H1 (cell line): ENCODE measurements around the gene RPP25L. TPM values are rescaled to one million over a fixed set of nuclear protein-coding genes. Genes with fewer than 3 reads are reported as not detected.

Experiments used
- CTCF ChIA-PET: fragments of 300-600 bp; sonication (Branson Sonifier 250); formaldehyde crosslinking; loops from one replicate; lab custom pipeline; 2021; ENCODE audit not compliant: partially characterized antibody; lab: Charles Lee
- POLR2A ChIA-PET: fragments of 300-600 bp; sonication (Branson Sonifier 250); formaldehyde crosslinking; loops from one replicate; lab custom pipeline; 2021; ENCODE audit warnings: inconsistent platforms; ENCODE audit not compliant: partially characterized antibody; lab: Charles Lee
- DNase-seq, 2 experiments: peaks; one replicate each; pipeline versions ENCODE4 v3.0.0 to v3.0.0-alpha.2; 2010 to 2022; ENCODE audit warnings: low spot score in 2 of 2, low read depth in 1 of 2, mixed read lengths in 1 of 2
- FAIRE-seq: peaks from 2 replicates; lab custom pipeline; 2011; peaks lifted over from hg19 to GRCh38; lab: Jason Lieb, UNC
- H2AFZ ChIP-seq: 2 replicates; pipeline ENCODE4 v1.8.1; 2012; ENCODE audit warnings: low read length, inconsistent platforms
- H2AK5ac ChIP-seq: 2 replicates; pipeline ENCODE4 v1.6.1; 2013; ENCODE audit warnings: low read depth, low read length
- H2BK120ac ChIP-seq: replicated peaks from 2 replicates; pipeline ENCODE3; 2013; ENCODE audit warnings: low read depth, low read length, inconsistent platforms
- H2BK12ac ChIP-seq: 2 replicates; pipeline ENCODE4 v1.6.1; 2013; ENCODE audit warnings: low read depth, low read length
- H2BK15ac ChIP-seq: 2 replicates; pipeline ENCODE4 v1.6.1; 2013; ENCODE audit warnings: low read length
- H2BK20ac ChIP-seq: 2 replicates; pipeline ENCODE4 v1.6.1; 2013; ENCODE audit warnings: low read length
- H2BK5ac ChIP-seq: 2 replicates; pipeline ENCODE4 v1.6.1; 2013; ENCODE audit warnings: low read depth, low read length
- H3K14ac ChIP-seq: 2 replicates; pipeline ENCODE4 v1.6.1; 2013; ENCODE audit warnings: inconsistent platforms; ENCODE audit not compliant: insufficient read length
- H3K18ac ChIP-seq: 2 replicates; pipeline ENCODE4 v1.6.1; 2013; ENCODE audit warnings: low read length; ENCODE audit errors: extremely low read depth
- H3K23ac ChIP-seq: 2 replicates; pipeline ENCODE4 v1.6.1; 2013; ENCODE audit warnings: inconsistent platforms; ENCODE audit not compliant: insufficient read length
- H3K23me2 ChIP-seq: 2 replicates; pipeline ENCODE4 v1.6.1; 2013; ENCODE audit warnings: low read depth, low read length
- H3K27ac ChIP-seq: 2 replicates; pipeline ENCODE4 v1.6.1; 2011; ENCODE audit warnings: low read depth, low read length, inconsistent platforms
- H3K27me3 ChIP-seq, 4 experiments: replicated peaks in 1 of 4; 1 replicate in 1 of 4; 2 replicates in 3 of 4; pipeline versions ENCODE4 v1.6.1 to v1.8.1; 2011 to 2013; ENCODE audit warnings: low read length in 3 of 4, mild to moderate bottlenecking in 3 of 4, inconsistent platforms in 2 of 4, mixed read lengths in 2 of 4, moderate library complexity in 1 of 4; ENCODE audit not compliant: control insufficient read depth in 3 of 4, insufficient read depth in 3 of 4; ENCODE audit errors: extremely low read depth in 1 of 4
- H3K36me3 ChIP-seq, 4 experiments: 2 replicates each; pipeline versions ENCODE4 v1.6.1 to v1.8.1; 2011 to 2013; ENCODE audit warnings: mild to moderate bottlenecking in 4 of 4, low read length in 3 of 4, moderate library complexity in 2 of 4, control low read depth in 1 of 4, inconsistent platforms in 1 of 4; ENCODE audit not compliant: insufficient read depth in 4 of 4, control insufficient read depth in 2 of 4
- H3K4ac ChIP-seq: replicated peaks from 2 replicates; pipeline ENCODE3; 2013; ENCODE audit warnings: low read length, low read depth, mixed read lengths, inconsistent platforms; ENCODE audit not compliant: insufficient read length
- H3K4me1 ChIP-seq, 4 experiments: replicated peaks in 1 of 4; 1 replicate in 1 of 4; 2 replicates in 3 of 4; pipeline versions ENCODE4 v1.6.1 to v1.8.1; 2011 to 2013; ENCODE audit warnings: low read length in 3 of 4, inconsistent platforms in 2 of 4, mixed read lengths in 1 of 4; ENCODE audit not compliant: insufficient read depth in 4 of 4, control insufficient read depth in 3 of 4
- H3K4me2 ChIP-seq, 2 experiments: 2 replicates each; pipeline versions ENCODE4 v1.6.1 to v1.8.1; 2011 to 2013; ENCODE audit warnings: low read depth in 2 of 2, low read length in 2 of 2, control low read depth in 1 of 2, inconsistent platforms in 1 of 2, mild to moderate bottlenecking in 1 of 2; ENCODE audit not compliant: insufficient read depth in 1 of 2
- H3K4me3 ChIP-seq, 4 experiments: fragments of 200-600, 300-600 bp in 1 of 4; sonication (generic), shearing (Covaris generic), sonication (Bioruptor Twin) in 1 of 4; 2 replicates each; pipeline versions ENCODE4 v1.5.1 to v1.8.1; 2011 to 2016; ENCODE audit warnings: low read length in 4 of 4, low read depth in 3 of 4, control low read depth in 2 of 4, inconsistent platforms in 2 of 4, mild to moderate bottlenecking in 2 of 4, mixed read lengths in 1 of 4, moderate library complexity in 1 of 4; ENCODE audit not compliant: insufficient read depth in 2 of 4; ENCODE audit errors: extremely low read depth in 1 of 4
- H3K56ac ChIP-seq: replicated peaks from 2 replicates; pipeline ENCODE3; 2013; ENCODE audit warnings: low read depth, mild to moderate bottlenecking, mixed read lengths, low read length, inconsistent platforms; ENCODE audit not compliant: insufficient read length
- H3K79me1 ChIP-seq: 2 replicates; pipeline ENCODE4 v1.6.1; 2013; ENCODE audit warnings: low read depth, low read length, control low read depth
- H3K79me2 ChIP-seq, 2 experiments: 2 replicates each; pipeline versions ENCODE4 v1.6.1 to v1.8.1; 2012 to 2013; ENCODE audit warnings: low read length in 2 of 2, mild to moderate bottlenecking in 2 of 2, inconsistent platforms in 1 of 2; ENCODE audit not compliant: insufficient read depth in 2 of 2, control insufficient read depth in 1 of 2
- H3K9ac ChIP-seq, 4 experiments: replicated peaks in 1 of 4; 1 replicate in 1 of 4; 2 replicates in 3 of 4; pipeline versions ENCODE4 v1.6.1 to v1.8.1; 2011 to 2013; ENCODE audit warnings: low read depth in 3 of 4, low read length in 3 of 4, control low read depth in 2 of 4, mild to moderate bottlenecking in 2 of 4, moderate library complexity in 2 of 4, inconsistent platforms in 1 of 4; ENCODE audit errors: extremely low read depth in 1 of 4
- H3K9me3 ChIP-seq, 2 experiments: 2 replicates each; pipeline versions ENCODE4 v1.6.1 to v1.8.1; 2012 to 2013; ENCODE audit warnings: mild to moderate bottlenecking in 2 of 2, moderate library complexity in 2 of 2, control low read depth in 1 of 2, inconsistent platforms in 1 of 2, low read depth in 1 of 2, low read length in 1 of 2, mixed read lengths in 1 of 2; ENCODE audit not compliant: insufficient read depth in 2 of 2
- H4K20me1 ChIP-seq, 2 experiments: replicated peaks in 1 of 2; 2 replicates each; pipeline versions ENCODE3 to v1.8.1; 2011 to 2013; ENCODE audit warnings: inconsistent platforms in 2 of 2, low read length in 2 of 2, mild to moderate bottlenecking in 1 of 2; ENCODE audit not compliant: insufficient read depth in 2 of 2, control insufficient read depth in 1 of 2
- H4K5ac ChIP-seq: 2 replicates; pipeline ENCODE4 v1.6.1; 2013; ENCODE audit warnings: low read length, low read depth, mixed read lengths, inconsistent platforms; ENCODE audit not compliant: insufficient read length
- H4K8ac ChIP-seq: 2 replicates; pipeline ENCODE4 v1.8.0; 2013; ENCODE audit warnings: mild to moderate bottlenecking, moderate library complexity, low read length, inconsistent platforms; ENCODE audit not compliant: insufficient read depth; ENCODE audit errors: extremely low read depth
- H4K91ac ChIP-seq: replicated peaks from 2 replicates; pipeline ENCODE3; 2013; ENCODE audit warnings: low read length, mixed read lengths, inconsistent platforms; ENCODE audit not compliant: insufficient read length
- ATF3 ChIP-seq: IDR thresholded peaks from 2 replicates; pipeline ENCODE4 v1.6.1; 2011; ENCODE audit warnings: low read depth, mild to moderate bottlenecking, low read length; ENCODE audit not compliant: insufficient read depth
- BCL11A ChIP-seq, 2 experiments: IDR thresholded peaks; one replicate each; pipeline ENCODE4 v1.6.1; 2011; ENCODE audit warnings: low read depth in 2 of 2, low read length in 2 of 2, mild to moderate bottlenecking in 2 of 2
- JUND ChIP-seq: IDR thresholded peaks from 2 replicates; pipeline ENCODE4 v1.6.1; 2011; ENCODE audit warnings: mild to moderate bottlenecking, improper control_type of control experiment, low read length
- NANOG ChIP-seq: IDR thresholded peaks from 2 replicates; pipeline ENCODE4 v1.6.1; 2011; ENCODE audit warnings: low read length, low read depth, mild to moderate bottlenecking, inconsistent platforms; ENCODE audit not compliant: insufficient read depth, poor library complexity, severe bottlenecking
- NRF1 ChIP-seq: IDR thresholded peaks from 2 replicates; pipeline ENCODE4 v1.6.1; 2011; ENCODE audit warnings: mild to moderate bottlenecking, low read depth, low read length, improper control_type of control experiment
- RFX5 ChIP-seq: IDR thresholded peaks from 2 replicates; pipeline ENCODE4 v1.6.1; 2011; ENCODE audit warnings: low read depth, low read length, improper control_type of control experiment, borderline replicate concordance
- RNF2 ChIP-seq: fragments of 200-900, 300-1000 bp; sonication (generic); IDR thresholded peaks from 2 replicates; pipeline ENCODE4 v1.7.1; 2016; ENCODE audit warnings: borderline replicate concordance, low read depth, mild to moderate bottlenecking, antibody characterized with exemption, low read length; ENCODE audit not compliant: poor library complexity, severe bottlenecking; ENCODE audit errors: missing control alignments
- RXRA ChIP-seq: IDR thresholded peaks from 2 replicates; pipeline ENCODE4 v1.6.1; 2011; ENCODE audit warnings: low read depth, mild to moderate bottlenecking, low read length, moderate library complexity; ENCODE audit not compliant: insufficient read depth
- SIRT6 ChIP-seq: IDR thresholded peaks from one replicate; pipeline ENCODE4 v1.7.1; 2012; ENCODE audit warnings: low read length, inconsistent platforms
- SP2 ChIP-seq: IDR thresholded peaks from 2 replicates; pipeline ENCODE4 v1.6.1; 2012; ENCODE audit warnings: mild to moderate bottlenecking, low read length, inconsistent platforms
- ZNF274 ChIP-seq: IDR thresholded peaks from 2 replicates; pipeline ENCODE4 v1.7.0; 2012; ENCODE audit warnings: low read length, borderline replicate concordance; ENCODE audit errors: extremely low read depth
- WGBS, 2 experiments: shearing (Covaris generic) in 1 of 2; methylation state at CpG; one replicate each; pipeline versions ENCODE4 v1.1.6 to v1.1.7; 2013 to 2015; ENCODE audit warnings: low lambda C conversion rate in 2 of 2, mixed read lengths in 2 of 2, inconsistent platforms in 1 of 2, low coverage in 1 of 2, missing lambda C conversion rate in 1 of 2; ENCODE audit not compliant: insufficient replicate concordance in 2 of 2, insufficient coverage in 1 of 2, insufficient read length in 1 of 2; ENCODE audit errors: extremely low coverage in 1 of 2, missing lambda C conversion rate in 1 of 2; 5-methylcytosine and 5-hydroxymethylcytosine counted together
- polyA plus RNA-seq, 7 experiments: library from polyadenylated mRNA; depleted of rRNA in 3 of 7; stranded (reverse) in 5 of 7; unstranded in 2 of 7; fragments of >200 nt in 5 of 7; fragments of 200-250 nt in 2 of 7; gene quantifications; 1 replicate in 5 of 7; 2 replicates in 1 of 7; 4 replicates in 1 of 7; pipeline versions ENCODE4 v1.2.1 to v1.2.3, GENCODE V29; 2011 to 2013; ENCODE audit warnings: missing spikeins in 2 of 7, mixed read lengths in 2 of 7
- total RNA-seq: library from RNA; stranded (reverse); fragmentation: NEBNext Ultra II Directional; extraction: Animal tissue kit (Norgen Biotek cat#: 25700); gene quantifications from 2 replicates; pipeline ENCODE4 v1.2.1, GENCODE V29; 2021
- TF ChIP-seq, protein P1 (sequence below): IDR thresholded peaks from 2 replicates; pipeline ENCODE4 v1.6.1; 2011; ENCODE audit warnings: low read length, improper control_type of control experiment

The RPP25L gene
- total and polyA plus RNA-seq, 2 of the 8 experiments (the other 6 are each of a cell fraction or from before 2014, with no cell fraction given): 21.6 to 75.0 TPM

- H3K36me3 ChIP-seq: no peaks in the 10 kb centered on the region
- H2BK20ac ChIP-seq: no peak overlapping the region
- CTCF ChIA-PET: interaction anchor here (0.8 to 11.9 kb wide), 8 partner anchors 17 to 127 kb away, joined by 3 to 214 read pairs (median 21); partner anchors contain the start of gene CNTFR
- 0 out of 4 replicates have a peak, but pooled peaks cover 0 to 3% of the 10 kb centered on the region in 2 experiments for H3K9me3 ChIP-seq
- no peak overlapping the region for H3K18ac ChIP-seq
- H3K14ac ChIP-seq: no peak overlapping the region
- no peak overlapping the region for H3K4me2 ChIP-seq
- H3K4me1 ChIP-seq: peaks cover 9 to 37% (median 15%) of the 10 kb centered on the region in 4 experiments
- no peak overlapping the region for H3K23ac ChIP-seq
- H3K23me2 ChIP-seq: no peaks in the 10 kb centered on the region
- POLR2A ChIA-PET: no interaction called here
- no peak overlapping the region for H2AK5ac ChIP-seq
- no peak overlapping the region for H2AFZ ChIP-seq
- H3K56ac ChIP-seq: no peak overlapping the region
- FAIRE-seq: no peak
- no peak overlapping the region for H2BK15ac ChIP-seq
- no peaks in the 10 kb centered on the region for H4K20me1 ChIP-seq
- no peak overlapping the region for H3K4ac ChIP-seq
- WGBS, 2 experiments: 75% methylated on average over 3 of the region's 8 CpGs; no CpG with 5 or more reads in 1 of the 2 experiments
- H3K9ac ChIP-seq: no peak overlapping the region
- no peaks in the 10 kb centered on the region for H3K79me1 ChIP-seq
- no peak overlapping the region for H3K27ac ChIP-seq
- H3K79me2 ChIP-seq: no peaks in the 10 kb centered on the region
- H2BK5ac ChIP-seq: no peak overlapping the region
- no peak overlapping the region for H2BK12ac ChIP-seq
- H4K5ac ChIP-seq: no peak overlapping the region
- peak overlapping the region; percentile 29 for H4K91ac ChIP-seq
- no peak overlapping the region for H3K4me3 ChIP-seq
- H2BK120ac ChIP-seq: no peak overlapping the region
- no peak for DNase-seq
- no peak overlapping the region; the same call in 1 of the 2 replicates for H4K8ac ChIP-seq
- H3K27me3 ChIP-seq: peaks cover 0 to 3% (median 3%) of the 10 kb centered on the region in 4 experiments; a peak in 3 of 7 replicates
- TF ChIP-seq SIRT6 (no peak), ZNF274 (no peak), NRF1 (no peak), SP2 (no peak), RNF2 (no peak), RFX5 (no peak), ATF3 (no peak), NANOG (no peak), BCL11A (IDR thresholded peaks at IDR 0.05; ENCODE audit: low read depth in 2 of 2, low read length in 2 of 2) (no peak), JUND (no peak), RXRA (no peak)
- TF ChIP-seq, protein P1, sequence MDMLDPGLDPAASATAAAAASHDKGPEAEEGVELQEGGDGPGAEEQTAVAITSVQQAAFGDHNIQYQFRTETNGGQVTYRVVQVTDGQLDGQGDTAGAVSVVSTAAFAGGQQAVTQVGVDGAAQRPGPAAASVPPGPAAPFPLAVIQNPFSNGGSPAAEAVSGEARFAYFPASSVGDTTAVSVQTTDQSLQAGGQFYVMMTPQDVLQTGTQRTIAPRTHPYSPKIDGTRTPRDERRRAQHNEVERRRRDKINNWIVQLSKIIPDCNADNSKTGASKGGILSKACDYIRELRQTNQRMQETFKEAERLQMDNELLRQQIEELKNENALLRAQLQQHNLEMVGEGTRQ: no peak
Measured at GRCh38 chr9:34565856-34566255, 46.0 kb downstream of the RPP25L start.
